Stimulated activated CD8-positive, alpha-beta memory T cell treated with anti-CD3 and anti-CD28 coated beads, Interleukin-12 subunit alpha, Interleukin-12 subunit beta, amount 100 ng/mL, for 4 hours (primary cell): ENCODE data around the gene BRD4.
A peak's percentile ranks its signal among the peaks of the same experiment; 100 is the strongest.
"Not testable (repeated sequence)": the region's sequence is repeated elsewhere in the genome, so short reads cannot be mapped to it uniquely, and the experiment has no call there.

Experiments
- DNase-seq: peaks from one replicate; pipeline ENCODE4 v3.0.0-alpha.2; 2020; ENCODE audit warnings: low read depth

The BRD4 gene

DNA sequence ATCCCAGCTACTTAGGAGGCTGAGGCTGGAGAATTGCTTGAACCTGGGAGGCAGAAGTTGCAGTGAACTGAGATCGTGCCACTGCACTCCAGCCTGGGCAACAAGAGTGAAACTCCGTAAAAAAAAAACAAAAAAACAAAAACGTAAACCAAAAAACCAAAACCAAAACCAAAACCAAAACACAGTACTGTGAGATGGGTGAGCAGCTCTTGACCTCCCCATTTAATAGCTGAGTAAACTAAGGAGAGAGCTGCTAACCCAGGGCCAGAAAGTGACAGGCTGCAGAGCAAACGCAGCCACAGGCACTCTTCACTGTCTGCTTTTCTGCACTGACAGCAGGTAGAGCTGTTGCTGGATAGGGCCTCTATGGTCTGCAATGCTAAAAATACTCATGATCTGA lies 27.7 kb upstream of the BRD4 start:
- not testable (repeated sequence) for DNase-seq

DNA sequence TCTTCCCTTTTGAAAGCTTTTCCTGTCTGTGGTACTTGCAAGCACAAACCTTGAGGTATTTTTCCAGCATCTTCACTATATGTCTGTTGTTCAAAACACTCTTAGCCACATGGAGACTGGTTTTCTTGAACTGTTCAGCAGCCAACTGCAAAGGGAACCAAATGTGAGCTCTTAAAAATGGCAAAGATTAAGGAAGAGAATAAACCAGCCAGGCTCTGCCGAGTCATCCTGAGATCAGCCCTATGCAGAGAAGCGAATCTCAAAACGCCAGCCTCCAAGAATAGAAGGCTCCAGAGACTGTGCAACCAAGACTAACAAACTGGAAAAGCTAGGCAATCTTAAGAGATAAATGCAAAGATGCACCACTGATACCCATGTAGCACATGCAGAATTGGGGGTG lies 26.6 kb upstream of the BRD4 start:
- DNase-seq = no peak

DNA sequence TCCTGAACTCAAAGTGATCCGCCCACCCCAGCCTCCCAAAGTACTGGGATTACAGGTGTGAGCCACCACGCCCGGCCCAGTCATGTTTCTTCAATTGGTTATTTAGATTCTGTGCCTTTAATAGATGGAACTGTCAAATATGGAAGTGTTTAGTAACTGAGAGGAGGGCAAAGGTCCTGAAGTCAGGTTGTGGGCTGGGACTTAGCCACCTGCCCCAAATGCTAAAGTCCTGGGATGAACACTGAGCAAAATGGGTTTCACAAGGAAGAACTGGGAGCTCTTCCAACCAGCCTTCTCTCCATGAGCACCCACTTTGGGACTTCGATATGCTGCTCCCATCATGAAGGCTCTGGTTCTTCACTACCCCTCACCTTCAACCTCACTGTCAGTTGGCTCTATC lies 25.6 kb upstream of the BRD4 start:
- DNase-seq = no peak

DNA sequence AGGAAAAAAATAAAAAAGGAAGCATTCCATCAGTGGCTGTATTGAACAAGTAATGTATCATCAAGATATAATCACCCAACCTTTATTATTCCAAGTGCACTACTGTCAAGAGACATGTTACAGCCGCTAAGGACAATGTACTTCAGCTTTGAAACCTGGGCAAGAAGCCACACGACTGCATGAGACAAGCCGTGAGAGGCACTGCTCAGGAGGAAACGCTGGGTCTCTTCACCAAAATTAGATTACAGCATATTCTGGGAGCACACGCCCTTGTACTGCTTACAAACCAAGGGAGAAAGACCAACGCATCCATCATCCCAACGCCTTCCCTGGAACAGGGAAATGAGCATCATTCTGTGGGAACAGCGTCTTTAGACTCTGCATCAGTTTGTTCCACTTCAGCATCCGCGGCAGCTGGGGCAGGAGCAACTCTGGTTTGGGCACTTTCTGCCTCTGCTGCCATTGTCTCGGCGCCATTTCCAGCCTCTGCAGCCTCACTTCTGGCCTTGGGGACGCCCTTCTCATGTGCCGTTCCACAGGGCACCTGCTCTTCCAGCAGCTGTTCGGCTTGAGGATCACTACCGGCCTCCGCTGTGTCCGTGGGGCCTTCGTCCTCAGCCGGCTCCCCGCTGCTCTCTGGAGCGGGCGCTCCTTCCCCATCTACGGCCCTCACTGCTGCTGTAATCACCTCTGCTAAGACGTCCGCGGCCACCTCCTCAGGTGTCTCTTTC lies 22.4 kb upstream of the BRD4 start:
- no peak for DNase-seq

DNA sequence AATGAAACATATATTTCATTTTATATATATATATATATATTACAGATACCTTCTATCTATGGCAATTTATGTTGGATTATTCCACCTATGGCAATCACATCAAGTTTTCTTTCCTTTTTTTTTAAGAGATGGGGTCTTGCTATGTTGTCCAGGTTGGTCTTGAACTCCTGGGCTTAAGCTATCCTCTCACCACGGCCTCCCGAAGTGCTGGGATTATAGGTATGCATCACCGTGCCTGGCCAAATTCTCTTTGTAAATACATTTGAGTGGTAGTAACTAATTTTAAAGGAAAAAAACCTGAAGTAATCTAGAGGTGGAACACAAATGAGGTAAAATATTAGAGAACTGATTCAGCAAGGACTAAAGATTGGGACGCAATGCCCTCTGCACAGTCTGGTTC lies 21.6 kb upstream of the BRD4 start:
- no peak for DNase-seq

DNA sequence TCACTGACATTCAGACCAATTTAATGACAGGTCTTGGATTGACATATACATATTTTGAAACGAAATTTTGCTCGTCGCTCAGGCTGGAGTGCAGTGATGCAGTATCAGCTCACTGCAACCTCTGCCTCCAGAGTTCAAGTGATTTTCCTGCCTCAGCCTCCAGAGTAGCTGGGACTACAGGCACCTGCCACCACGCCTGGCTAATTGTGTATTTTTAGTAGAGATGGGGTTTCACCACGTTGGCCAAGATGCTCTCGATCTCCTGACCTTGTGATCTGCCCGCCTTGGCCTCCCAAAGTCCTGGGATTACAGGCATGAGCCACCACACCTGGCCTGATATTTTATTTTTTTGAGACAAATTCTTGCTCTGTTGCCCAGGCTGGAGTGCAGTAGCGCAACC lies 20.2 kb upstream of the BRD4 start:
- DNase-seq = not testable (repeated sequence)

DNA sequence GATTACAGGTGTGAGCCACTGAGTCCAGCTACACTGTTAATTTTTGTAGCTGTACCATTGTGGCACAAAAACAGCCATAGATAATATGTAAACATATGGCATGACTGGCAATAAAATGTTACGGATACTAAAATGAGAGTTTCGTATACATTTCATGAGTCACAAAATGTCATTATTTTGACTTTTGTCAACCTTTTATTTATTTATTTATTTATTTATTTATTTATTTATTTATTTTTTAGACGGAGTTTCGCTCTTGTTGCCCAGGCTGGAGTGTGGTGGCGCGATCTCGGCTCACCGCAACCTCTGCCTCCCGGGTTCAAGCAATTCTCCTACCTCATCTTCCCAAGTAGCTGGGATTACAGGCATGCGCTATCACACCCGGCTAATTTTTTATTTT lies 9.0 kb upstream of the BRD4 start:
- not testable (repeated sequence) for DNase-seq

DNA sequence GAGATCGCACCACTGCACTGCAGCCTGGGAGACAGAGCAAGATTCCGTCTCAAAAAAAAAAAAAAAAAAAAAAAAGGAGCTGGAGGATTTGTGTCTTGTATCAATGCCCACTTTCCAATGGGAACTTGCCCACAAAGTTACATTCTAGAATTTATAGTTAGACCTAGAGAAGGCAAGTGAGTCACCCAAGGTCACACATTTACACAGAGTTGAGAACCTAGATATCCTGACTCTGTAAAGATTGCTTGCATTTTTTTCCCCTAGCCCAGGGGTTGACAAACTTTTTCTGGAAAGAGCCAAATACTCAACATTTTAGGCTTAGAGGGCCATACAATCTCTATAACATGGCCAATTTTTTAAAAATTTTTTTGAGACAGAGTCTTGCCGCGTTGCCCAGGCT lies 7.7 kb upstream of the BRD4 start:
- DNase-seq = no peak

DNA sequence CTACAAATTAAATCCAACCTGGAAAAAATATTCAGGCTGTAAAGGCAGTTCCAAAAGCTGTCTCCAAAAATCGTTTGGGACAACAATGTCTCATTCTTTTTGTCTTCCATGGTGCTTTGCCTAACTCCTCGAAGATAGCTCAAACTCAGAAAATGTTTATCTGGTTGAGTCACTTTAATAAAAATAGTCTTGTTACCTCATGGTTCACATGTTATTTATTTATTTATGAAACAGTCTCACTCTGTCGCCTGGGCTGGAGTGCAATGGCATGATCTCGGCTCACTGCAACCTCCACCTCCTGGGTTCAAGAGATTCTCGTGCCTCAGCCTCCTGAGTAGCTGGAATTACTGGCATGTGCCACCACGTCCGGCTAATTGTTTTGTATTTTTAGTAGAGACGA lies 4.9 kb upstream of the BRD4 start:
- DNase-seq = no peak

DNA sequence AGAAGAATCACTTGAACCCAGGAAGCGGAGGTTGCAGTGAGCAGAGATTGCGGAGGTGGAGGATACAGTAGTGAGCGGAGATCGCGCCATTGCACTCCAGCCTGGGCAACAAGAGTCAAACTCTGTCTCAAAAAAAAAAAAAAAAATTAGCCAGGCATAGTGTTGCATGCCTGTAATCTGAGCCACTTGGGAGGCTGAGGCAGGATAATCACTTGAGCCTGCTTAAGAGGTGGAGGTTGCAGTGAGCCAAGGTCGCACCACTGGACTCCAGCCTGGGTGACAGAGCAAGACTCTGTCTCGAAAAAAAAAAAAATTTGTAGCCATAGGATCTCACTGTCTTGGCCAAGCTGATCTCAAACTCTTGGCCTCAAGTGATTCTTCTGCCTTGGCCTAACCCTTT lies 3.7 kb upstream of the BRD4 start:
- not testable (repeated sequence) for DNase-seq

DNA sequence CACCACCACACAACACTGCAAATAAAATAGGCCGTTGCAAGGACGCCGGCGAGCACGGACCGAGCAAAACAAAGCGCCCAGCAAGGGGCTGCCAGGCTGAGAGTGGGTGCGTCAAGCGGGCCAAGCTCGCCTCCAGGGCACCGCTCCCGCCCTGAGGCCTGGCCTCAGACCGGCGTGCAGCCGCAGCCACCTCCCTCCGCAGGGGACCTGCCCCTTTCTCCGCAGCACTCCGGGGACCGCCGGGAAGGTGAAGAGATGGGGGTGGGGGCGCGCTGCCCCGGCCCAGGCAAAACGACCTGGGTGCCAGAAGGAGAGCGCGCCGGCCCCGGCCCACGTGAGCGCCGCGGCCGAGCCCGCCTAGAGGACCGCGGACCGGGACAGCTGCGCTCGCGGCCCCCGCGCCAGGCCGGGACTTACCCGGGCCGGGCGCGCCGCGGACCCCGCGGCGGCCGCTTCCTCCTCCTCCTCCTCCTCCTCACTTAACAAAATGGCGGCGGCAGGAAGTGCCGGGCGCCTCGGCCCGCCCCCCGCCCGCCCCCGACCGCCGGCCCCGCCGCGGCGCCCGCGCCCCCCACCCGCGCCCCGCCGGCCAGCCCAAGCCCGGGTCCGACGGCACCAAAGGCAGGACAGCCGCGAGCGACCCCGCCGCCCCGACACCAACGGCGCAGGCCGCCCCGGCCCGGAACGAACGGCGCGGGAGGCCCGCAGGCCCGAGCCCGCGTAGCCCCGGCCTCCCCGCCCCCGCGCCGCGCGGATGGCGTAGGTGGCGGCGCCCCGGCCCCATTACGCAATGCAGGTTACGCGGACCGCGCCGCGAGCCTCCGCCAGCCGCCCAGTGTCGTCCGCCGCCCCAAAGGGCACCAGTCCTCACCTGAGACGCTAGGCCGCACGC lies 674 bp downstream of the BRD4 start:
- DNase-seq = peak; percentile 61

DNA sequence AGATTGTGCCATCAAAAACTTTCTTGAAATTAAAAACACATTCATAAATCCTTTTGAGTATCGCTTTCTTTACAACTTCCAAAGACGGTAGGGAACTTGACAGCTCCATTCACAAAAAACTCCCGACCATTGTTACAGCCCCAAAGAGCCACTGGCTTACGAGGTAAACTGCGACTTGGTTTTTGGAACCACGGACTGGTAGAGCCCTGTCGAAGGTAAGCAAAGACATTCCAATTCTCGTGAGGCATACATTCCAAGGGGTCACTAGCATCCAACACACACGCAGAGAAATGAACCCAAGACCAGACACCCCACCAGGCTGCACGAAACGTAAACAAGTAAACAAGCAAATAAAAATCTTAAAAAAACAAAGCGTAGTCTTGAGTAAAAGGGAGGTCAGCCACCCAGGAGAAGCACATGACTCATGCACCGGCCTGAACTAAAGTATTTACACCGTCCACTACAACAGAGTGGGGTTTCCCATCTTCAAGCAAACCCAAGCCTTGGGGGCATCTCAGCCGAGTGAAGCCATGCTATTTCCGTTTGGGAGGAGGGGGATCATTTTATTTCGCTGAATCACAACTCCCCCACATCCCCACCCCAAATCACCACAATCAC lies 1.4 kb downstream of the BRD4 start:
- no peak for DNase-seq

DNA sequence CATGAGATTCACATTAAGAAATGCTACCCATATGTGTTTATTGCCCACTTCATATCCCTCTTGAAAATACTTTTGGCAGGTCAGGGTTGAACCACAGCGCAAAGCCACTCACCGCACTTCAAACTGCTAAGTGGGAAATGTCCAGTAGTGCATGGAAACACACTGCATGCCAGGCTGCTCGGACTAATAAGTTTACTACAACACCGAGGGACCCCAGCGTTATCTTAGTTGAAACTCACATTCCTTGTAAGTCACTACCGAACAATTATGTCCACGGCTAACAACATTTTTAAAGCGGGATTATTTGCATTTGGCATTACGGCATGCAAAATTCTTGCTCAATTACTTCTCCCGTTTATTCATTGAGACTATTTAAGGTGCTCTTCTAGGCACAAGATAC lies 4.0 kb downstream of the BRD4 start:
- no peak for DNase-seq

DNA sequence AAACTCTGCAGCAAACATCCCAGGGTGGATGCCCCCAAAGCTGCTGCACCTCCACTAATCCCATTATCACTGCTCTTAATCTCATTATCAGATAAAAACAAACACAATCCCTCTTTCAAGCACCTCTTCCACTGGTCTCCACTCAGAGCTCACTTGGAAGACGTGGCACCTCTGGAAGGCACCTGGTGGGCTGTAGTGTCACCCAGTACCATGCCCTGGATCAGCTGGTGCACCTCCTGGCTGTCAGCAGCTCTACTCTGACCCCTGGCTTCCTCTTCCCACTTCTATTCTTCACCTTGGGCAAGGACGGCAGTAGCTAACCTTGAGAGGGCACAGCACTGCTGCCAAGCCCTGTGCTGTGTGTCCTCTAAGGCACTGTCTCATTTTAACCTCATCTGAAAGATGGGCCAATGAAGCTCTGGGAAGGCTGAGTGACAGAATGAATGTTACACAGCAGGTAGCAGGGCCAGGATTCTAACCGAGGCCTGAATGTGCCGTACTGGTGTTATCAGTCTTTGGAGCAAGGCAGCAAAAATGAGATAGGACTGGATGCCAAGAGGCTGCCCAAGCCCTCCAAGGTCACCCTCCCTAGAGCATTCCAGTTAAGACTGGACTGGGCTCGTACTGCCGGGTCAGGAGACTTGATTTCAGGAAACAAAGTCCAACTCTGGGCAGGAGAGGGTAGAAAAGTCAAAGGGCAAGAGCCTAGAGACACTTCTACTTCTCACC lies 7.4 kb downstream of the BRD4 start:
- DNase-seq = no peak

DNA sequence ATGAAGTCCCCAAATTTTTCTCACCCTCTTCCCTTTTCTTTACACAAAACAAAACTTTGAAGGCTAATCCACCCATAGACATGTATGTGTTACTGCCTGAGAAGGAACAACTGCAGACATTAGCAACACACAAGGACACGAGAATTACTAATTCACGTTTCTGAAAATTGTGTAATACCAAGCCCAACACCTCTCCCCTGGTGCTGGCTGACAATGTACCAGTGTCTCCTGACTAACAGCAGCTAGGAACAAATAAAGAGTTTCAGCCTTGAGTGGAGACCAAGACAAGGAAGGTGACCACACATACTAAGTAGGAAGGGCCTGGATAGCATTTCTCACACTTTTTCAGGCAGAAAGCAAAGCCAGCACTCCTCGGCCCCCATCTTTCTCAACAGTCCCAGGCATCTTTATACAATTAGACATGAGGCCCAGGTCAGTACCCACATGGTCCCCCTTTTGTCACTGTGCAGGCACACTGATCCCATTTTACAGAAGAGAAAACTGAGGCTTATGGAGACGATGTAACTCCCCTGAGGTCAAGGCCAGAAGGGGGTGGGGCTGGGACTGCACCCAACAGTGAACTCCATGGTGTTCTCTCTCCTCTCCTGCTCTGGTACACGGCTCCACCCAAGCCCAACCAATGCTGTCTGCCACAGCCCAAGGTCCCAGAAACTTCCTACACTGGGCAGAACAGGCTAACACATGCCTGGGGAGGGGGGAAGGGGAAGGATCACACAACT lies 8.7 kb downstream of the BRD4 start:
- DNase-seq = no peak

DNA sequence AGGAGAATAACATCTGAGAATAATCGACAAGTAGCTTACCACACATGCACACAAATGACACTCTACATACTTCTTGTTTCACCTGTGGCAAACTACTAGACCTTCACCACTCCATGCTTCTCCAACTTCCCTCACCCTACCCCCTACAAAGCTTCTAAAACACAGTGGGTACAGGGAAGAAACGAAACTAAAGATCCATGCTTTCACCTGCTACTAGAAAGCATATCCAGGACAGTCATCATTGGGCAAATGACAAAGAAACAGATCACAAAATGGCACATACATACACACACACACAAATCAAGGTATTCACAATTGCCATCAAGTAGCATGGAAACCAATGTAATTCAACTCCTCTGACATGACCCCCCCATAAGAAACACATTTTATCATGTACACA lies 10.6 kb downstream of the BRD4 start:
- no peak for DNase-seq

DNA sequence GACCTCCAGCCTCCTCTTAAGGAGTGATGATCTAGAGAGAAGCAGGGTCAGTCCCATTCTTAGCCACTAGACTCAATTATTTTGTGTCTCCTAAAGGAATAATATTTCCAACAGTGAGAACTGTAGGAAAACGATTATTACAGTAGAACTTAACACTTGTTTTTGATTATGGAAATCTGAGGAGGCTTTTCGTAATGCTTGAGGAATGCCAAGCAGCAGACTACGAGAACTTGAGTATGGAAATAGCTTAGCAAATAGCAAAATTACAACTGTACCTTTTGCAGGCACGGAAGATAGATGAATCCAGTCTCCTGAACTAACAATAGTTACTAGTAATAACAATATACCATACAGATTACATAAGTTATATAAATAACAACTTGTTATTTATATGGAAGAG lies 12.2 kb downstream of the BRD4 start:
- DNase-seq = no peak

DNA sequence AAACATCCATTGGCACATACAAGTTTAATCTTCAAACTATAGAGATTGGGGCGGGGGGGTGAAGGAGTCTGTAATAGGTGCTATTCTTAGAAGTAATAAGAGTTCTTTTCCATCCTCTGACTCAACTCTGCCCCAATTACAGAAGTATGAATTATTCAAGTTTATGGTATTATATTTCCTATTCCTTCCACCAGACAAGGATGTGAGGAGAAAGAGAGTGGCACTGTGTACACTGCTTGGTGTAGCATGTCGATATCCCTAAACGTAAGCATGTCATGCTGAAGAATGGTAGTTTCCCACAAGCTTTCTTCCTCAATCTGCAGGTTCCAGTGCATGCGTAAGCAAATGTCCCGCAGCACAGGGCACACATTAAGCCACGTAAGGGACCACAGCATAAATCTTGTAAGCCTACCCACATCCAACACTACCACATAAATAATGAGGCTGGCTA lies 14.1 kb downstream of the BRD4 start:
- DNase-seq = no peak

DNA sequence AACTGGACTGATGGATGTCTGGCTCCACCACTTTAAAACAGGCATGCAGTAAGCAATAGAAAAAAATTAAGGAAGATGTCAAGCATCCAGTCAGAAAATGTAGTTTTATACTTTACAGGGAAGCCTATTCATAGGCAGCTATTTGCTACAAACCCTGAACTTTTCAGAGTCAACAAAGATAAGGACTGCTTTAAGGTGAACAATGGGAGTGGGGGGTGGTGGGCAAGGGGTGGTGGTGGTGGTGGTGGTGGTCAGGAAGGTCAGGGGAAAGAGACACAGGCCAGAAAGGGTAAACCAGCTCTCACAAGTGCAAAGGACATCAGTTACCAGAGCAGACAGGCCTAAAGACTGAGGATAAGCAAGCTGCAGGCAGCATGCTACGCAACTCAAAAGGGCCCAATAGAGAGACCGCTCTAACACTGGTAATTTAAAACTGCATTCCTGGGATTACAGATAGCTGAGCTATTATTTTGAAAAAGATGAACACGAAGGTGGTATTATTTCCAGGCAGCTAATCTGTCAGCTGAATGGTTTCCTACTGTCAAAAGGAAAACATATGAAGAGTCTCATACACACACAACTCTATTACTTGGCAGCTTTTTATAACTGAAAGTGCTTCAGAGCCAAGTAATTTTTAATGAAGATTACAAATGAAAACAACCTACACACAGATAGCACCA lies 14.8 kb downstream of the BRD4 start:
- DNase-seq = no peak

DNA sequence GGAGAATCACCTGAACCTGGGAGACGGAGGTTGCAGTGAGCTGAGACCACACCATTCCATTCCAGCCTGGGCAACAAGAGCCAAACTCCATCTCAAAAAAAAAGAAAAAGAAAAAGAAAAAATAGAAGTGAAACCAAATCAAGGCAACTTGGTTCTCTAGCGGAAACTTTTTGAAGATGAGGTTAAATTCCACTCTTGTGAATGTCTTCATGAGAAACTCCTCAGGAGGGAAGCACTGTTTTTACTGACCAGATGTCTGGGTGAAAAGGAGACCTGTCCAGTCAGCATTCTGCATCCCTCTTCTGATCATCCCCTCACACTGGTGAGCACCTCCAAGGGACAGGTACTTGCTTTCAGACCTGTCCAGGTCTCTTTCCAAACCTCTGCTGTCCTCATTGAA lies 15.8 kb downstream of the BRD4 start:
- DNase-seq = no peak

DNA sequence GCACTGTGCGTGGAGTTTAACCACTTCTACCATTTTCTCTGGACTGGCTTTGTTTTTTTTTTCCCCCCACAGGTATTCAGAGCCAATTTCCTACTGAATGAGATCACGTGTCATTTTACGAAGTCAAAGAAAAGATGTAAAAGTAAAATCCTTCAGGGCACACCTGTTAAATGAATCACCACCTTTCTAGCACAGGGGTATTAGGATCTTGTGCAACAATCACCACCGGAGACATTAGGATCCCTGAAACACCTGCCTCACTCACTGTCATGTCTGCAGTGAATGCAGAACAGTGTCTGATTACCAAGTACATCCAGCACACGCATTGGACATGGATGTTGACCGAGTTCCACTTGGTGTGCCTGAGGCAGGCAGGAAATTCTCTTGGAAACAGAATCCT lies 17.2 kb downstream of the BRD4 start:
- DNase-seq = no peak
